HG02642 (cell line): Measurements from ENCODE around the gene MAP3K5.
"Not testable (repeated sequence)": the region's sequence is repeated elsewhere in the genome, so short reads cannot be mapped to it uniquely, and the experiment has no call there.

ENCODE experiments used
- ATAC-seq: cut with Tn5 transposase; IDR thresholded peaks from one replicate; pipeline ENCODE4 v1.9.1; 2021; ENCODE audit warnings: mild to moderate bottlenecking; ENCODE audit not compliant: unreplicated experiment, poor library complexity

The MAP3K5 gene, protein sequence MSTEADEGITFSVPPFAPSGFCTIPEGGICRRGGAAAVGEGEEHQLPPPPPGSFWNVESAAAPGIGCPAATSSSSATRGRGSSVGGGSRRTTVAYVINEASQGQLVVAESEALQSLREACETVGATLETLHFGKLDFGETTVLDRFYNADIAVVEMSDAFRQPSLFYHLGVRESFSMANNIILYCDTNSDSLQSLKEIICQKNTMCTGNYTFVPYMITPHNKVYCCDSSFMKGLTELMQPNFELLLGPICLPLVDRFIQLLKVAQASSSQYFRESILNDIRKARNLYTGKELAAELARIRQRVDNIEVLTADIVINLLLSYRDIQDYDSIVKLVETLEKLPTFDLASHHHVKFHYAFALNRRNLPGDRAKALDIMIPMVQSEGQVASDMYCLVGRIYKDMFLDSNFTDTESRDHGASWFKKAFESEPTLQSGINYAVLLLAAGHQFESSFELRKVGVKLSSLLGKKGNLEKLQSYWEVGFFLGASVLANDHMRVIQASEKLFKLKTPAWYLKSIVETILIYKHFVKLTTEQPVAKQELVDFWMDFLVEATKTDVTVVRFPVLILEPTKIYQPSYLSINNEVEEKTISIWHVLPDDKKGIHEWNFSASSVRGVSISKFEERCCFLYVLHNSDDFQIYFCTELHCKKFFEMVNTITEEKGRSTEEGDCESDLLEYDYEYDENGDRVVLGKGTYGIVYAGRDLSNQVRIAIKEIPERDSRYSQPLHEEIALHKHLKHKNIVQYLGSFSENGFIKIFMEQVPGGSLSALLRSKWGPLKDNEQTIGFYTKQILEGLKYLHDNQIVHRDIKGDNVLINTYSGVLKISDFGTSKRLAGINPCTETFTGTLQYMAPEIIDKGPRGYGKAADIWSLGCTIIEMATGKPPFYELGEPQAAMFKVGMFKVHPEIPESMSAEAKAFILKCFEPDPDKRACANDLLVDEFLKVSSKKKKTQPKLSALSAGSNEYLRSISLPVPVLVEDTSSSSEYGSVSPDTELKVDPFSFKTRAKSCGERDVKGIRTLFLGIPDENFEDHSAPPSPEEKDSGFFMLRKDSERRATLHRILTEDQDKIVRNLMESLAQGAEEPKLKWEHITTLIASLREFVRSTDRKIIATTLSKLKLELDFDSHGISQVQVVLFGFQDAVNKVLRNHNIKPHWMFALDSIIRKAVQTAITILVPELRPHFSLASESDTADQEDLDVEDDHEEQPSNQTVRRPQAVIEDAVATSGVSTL (N-terminal part only)

DNA sequence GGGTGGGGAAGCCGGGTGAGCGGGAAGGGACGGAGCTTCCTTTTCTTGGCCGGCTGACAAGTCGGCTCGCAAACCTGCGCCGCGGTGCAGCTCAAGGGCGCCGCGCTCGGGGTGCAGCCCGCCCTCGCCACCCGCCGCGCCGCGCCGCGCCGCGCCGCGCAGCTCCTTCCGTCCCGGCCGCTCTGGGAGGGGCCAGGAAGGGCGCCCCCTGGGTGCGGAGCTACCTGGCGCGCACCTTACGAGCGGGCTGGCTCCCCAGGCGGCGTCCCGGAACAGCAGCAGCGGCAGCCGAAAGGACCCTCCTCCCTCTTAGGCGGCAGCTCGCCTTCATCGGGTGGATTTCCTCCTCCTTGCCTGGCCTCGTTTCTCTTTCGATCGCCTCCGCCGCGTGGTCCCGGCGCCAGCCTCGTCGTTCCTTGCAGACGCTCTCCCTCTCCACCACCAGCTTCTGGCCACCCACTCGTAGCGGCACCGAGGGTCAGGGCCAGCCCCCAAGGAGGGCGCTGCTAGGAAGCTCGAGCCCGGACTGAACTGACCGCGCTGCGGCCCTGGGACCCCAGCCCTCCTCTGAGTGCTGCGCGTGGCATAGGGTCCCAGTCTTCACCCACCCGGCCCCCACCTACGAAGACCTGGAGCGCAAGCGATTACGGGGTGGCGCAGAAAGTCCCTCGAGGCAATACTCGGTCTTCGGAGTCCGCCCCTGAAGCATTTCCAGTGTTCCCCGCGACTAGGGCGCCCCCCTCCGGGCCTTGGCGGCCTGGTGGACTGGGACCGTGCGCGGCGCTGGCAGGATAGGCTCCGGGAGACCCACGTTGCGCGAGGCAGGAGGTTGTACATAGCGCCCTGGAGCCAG lies at the start of gene MAP3K5:
Gene MAP3K5, minus strand, starts transcription at position 68 of the 853 bp plus-strand sequence. CDS start 320 bp downstream, outside the sequence.
- ATAC-seq = peak; percentile 73

DNA sequence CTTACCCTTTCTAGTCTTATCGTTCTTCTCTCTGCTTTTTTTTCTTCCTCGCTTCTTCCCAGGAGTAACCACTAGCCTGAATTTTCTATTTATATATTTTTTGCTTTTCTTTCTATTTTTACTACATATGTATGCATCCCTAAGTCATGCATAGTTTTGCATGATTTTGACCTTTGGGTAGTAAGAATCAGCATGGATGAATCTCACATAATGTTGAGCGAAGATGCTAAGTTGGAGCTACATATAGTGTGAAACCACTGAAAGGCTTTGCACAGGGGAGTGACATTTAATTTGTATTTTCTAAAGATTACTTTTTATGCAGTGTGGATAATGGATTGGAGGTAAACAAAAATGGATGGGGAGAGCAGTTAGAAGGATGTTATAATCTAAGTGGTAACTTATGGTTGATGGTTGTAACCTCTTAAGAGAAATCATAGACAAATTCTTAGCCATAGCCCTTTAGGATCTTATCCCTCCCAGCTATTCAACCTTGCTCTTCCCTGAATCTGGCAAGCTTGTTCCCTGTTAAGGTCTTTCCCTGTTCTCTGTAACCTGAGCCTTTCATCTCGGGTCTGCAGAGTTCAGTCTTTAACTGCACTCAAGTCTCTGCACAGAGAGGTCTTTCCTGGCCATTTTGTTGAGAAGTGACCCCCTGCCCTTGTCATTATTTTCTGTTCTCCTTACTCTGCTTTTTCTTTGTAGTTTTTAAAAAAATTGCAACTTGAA lies 48.2 kb upstream of the MAP3K5 start:
- no peak for ATAC-seq

GRCh38 chr6:136831873-136832562 lies 39.7 kb upstream of the MAP3K5 start:
- no peak for ATAC-seq

DNA sequence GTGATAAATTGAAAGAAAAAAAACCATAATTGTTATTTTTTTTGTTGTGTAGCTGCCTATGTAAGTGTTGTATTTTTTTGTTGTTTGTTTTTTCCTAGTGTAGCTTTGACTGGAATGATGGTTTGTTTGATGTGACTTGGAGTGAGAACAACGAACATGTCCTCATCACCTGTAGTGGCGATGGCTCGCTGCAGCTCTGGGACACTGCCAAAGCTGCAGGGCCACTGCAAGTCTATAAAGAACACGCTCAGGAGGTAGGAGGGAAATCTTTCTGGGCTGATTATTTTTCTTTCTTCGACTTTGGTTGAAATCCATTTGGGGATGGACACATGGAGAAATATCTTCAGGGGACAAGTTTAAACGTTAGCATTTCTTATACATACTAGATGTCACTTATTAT lies 33.9 kb upstream of the MAP3K5 start:
- ATAC-seq = no peak

GRCh38 chr6:136823128-136823660 lies 30.9 kb upstream of the MAP3K5 start:
- ATAC-seq = no peak

DNA sequence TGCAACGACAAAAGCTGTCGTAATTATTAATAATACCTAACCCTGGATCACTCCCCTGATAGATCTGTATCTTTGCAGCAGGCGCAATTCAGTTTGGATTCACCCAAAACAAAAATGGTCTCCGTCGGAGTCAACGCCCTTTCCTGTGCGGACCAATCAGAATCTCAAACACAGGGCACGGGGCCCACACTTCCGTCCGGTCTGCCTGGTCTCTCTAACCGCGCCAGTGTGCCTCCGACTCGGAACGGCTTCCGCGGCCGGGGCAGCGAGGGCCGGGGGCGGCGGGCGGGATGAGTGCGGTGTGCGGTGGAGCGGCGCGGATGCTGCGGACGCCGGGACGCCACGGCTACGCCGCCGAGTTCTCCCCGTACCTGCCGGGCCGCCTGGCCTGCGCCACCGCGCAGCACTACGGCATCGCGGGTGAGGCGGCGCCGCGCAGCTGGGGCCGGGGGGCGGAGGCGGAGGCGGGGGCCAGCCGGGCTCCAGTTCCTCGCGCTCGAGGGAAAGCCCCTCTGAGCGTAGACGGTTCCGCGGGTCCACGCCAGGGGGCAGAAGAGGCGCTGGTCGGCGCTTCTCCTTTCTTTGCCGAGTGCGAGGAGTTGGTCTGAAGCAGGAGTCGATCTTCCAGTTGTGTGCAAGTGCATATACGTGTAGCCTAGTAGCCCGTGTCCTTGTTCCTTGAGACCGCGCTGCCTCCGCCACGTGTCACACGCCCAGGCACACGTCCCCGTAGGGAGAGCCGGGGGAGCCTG lies 30.3 kb upstream of the MAP3K5 start, which contains the start of gene PEX7:
Gene PEX7, plus strand, starts transcription at position 217 of the 752 bp plus-strand sequence. Its CDS starts 74 bp downstream, at position 291.
- ATAC-seq = peak; percentile 98

GRCh38 chr6:136822046-136822375 lies 29.7 kb upstream of the MAP3K5 start:
- peak; percentile 1 for ATAC-seq

- ATAC-seq = no peak
These were observed 28.3 kb upstream of the MAP3K5 start for GRCh38 chr6:136820561-136820960.

DNA sequence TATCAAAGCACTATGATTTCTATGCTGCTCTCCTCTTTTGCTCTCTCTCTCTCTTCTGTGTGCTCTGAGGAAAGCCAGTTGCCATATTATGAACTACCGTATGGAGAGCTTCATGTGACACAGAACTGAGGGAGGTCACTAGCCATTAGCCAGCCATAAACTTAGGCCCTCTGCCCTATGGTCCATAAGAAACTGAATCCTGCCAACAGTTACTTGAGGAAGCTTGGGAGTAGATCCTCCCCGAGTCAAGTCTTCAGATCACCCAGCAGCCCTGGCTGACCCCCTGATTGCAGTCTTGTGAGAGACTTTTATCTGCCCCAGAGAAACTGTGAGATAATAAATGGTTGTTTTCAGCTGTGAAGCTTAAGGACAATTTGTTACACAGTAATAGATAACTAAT lies 24.4 kb upstream of the MAP3K5 start:
- ATAC-seq = no peak

DNA sequence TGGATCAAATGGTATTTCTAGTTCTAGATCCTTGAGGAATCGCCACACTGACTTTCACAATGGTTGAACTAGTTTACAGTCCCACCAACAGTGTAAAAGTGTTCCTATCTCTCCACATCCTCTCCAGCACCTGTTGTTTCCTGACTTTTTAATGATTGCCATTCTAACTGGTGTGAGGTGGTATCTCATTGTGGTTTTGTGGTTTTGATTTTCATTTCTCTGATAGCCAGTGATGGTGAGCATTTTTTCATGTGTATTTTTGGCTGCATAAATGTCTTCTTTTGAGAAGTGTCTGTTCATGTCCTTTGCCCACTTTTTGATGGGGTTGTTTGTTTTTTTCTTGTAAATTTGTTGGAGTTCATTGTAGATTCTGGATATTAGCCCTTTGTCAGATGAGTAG lies 23.3 kb upstream of the MAP3K5 start:
- not testable (repeated sequence) for ATAC-seq

DNA sequence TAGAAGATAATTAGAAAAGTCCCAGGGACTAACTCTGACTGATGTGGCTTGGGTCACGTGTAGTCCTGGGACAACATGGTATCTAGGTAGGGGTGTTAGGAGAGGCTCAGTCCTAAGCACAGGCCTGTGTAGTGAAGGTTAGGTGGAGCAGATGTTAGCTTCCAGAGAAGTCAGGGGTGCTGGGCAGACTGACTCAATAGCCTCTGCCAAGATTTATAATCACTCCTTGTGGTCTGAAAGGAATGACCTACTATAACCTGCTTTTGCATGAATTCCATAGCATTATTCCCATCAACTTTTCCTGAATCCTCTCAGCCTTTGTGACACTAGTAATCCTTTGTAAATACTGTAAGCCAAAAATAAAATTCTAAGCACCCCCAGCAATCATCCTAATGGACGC lies 19.9 kb upstream of the MAP3K5 start:
- no peak for ATAC-seq

DNA sequence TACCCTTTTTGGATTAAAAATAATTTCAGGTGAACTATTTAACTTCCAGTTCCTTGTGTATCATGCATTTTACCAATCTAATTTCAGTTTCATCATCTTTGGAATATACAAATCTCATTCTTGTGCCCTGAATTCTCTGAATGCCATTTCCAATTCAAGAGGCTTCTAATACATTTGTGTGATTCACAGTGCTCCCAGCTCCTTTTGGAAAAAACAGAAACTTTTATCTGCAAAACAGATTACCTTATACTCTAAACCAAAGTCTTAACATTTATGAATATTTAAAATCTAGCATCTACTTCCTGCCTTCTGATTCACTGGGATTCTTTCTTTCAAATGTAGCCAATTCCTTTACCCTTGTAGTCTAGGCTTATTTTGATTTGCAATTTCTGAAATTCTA lies 19.0 kb upstream of the MAP3K5 start:
- no peak for ATAC-seq

DNA sequence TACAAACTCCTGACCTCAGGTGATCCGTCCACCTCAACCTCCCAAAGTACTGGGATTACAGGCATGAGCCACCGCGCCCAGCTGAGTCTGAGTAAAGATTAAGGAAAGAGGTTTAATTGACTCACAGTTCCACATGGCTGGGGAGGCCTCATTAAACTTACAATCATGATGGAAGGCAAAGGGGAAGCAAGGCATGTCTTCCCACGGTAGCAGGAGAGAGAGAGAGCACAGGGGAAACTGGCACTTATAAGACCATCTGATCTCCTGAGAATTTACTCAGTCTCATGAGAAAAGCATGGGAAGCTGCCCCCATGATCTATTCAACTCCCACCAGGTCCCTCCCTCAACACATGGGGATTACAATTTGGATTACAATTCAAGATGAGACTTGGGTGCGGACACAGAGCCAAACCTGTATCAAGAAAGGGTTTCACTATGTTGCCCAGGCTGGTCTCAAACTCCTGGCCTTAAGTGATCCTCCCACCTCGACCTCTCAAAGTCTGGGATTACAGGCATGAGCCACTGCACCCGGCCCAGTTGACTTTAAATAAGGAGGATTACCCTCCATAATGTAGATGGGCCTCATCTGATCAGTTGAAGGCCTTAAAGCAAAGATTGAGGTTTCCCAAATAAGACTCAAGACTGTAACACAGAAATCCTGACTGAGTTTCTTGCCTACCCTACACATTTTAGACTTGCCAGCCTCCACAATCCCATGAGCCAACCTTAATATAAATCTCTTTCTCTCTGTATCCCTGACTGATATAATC lies 17.0 kb upstream of the MAP3K5 start:
- no peak for ATAC-seq

DNA sequence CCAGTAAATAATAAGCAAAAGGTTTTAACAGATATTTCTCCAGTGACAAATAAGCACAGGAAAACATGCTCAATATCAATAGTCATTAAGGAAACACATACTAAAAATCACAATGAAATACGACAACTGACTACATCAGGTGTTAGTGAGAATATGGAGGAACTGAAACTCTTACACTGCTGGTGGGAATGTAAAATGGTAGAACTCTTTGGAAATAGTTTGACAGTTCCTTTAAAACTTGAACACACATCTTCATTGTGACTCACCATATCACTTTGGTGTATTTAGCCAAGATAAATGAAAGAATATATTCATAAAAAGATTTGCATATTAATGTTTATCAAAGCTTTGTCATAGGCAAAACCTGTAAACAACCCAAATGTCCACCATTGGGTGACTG lies 11.3 kb upstream of the MAP3K5 start:
- ATAC-seq = no peak

DNA sequence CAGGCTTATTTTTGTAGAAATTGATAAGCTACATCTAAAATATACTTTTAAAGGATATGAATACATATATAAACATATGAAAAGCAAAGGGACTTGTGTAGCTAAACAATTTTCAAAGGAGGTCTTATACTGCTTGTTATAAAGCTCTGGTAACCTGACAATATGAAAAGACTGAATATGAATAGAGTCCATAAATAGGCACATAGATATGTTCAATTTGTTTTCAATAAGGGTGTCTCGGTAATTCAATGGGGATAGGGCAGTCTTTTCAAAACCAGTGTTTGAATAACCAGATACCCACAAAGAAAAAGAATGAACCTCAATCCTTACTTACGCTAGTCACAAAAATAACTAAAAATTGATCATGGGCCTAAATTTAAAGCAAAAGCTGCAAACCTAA lies 9.3 kb upstream of the MAP3K5 start:
- no peak for ATAC-seq

GRCh38 chr6:136798044-136798443 lies 5.8 kb upstream of the MAP3K5 start:
- no peak for ATAC-seq

GRCh38 chr6:136795996-136796395 lies 3.7 kb upstream of the MAP3K5 start:
- ATAC-seq = no peak
